NCI-H446 treated with DMSO at 0.1 percent for 48 hours (cell line): Measurements from ENCODE around the gene TXLNB.
A peak's percentile ranks its signal among the peaks of the same experiment; 100 is the strongest.

ENCODE experiments used
- DNase-seq: peaks from one replicate; lab custom pipeline; 2025; lab: John Stamatoyannopoulos, UW

The TXLNB gene

GRCh38 chr6:139291813-139292619, at the start of gene TXLNB:
TSS of gene TXLNB (minus strand) at chr6:139291998. CDS start at chr6:139288899, 3,099 bp downstream.
- no peak for DNase-seq

GRCh38 chr6:139341060-139341459, 49.3 kb upstream of the TXLNB start:
- DNase-seq: no peak

- no peak for DNase-seq
These were observed 47.0 kb upstream of the TXLNB start for GRCh38 chr6:139338795-139339194.

GRCh38 chr6:139337830-139338229, 46.0 kb upstream of the TXLNB start:
- DNase-seq: no peak

- DNase-seq: peak; percentile 68
These were observed 45.2 kb upstream of the TXLNB start for GRCh38 chr6:139337001-139337400.

- DNase-seq: peak; percentile 77
These were observed 44.7 kb upstream of the TXLNB start for GRCh38 chr6:139336488-139336887.

GRCh38 chr6:139335447-139336210, 43.8 kb upstream of the TXLNB start:
- no peak for DNase-seq

GRCh38 chr6:139334806-139335446, 43.1 kb upstream of the TXLNB start:
- peak; percentile 43 for DNase-seq

GRCh38 chr6:139330826-139331500, 39.2 kb upstream of the TXLNB start:
- DNase-seq: no peak

- no peak for DNase-seq
These were observed 38.5 kb upstream of the TXLNB start for GRCh38 chr6:139330306-139330705.

- DNase-seq: no peak
These were observed 37.4 kb upstream of the TXLNB start for GRCh38 chr6:139329224-139329623.

GRCh38 chr6:139327038-139327437, 35.2 kb upstream of the TXLNB start:
- DNase-seq: no peak

- DNase-seq: no peak
These were observed 33.9 kb upstream of the TXLNB start for GRCh38 chr6:139325686-139326085.

GRCh38 chr6:139325125-139325524, 33.3 kb upstream of the TXLNB start:
- no peak for DNase-seq

GRCh38 chr6:139324301-139324555, 32.4 kb upstream of the TXLNB start:
- no peak for DNase-seq

GRCh38 chr6:139323511-139324300, 31.9 kb upstream of the TXLNB start:
- no peak for DNase-seq

- DNase-seq: no peak
These were observed 28.3 kb upstream of the TXLNB start for GRCh38 chr6:139320081-139320480.

GRCh38 chr6:139316622-139317317, 25.0 kb upstream of the TXLNB start:
- DNase-seq: no peak

- no peak for DNase-seq
These were observed 22.2 kb upstream of the TXLNB start for GRCh38 chr6:139313784-139314545.

GRCh38 chr6:139313229-139313628, 21.4 kb upstream of the TXLNB start:
- DNase-seq: no peak
